ENCODE data around the gene PIP5K1B. TPM values are rescaled to one million over a fixed set of nuclear protein-coding genes. Genes with fewer than 3 reads are reported as not detected.

The PIP5K1B gene
- total RNA-seq, 6 experiments from 2014 or later, result not detected

DNA sequence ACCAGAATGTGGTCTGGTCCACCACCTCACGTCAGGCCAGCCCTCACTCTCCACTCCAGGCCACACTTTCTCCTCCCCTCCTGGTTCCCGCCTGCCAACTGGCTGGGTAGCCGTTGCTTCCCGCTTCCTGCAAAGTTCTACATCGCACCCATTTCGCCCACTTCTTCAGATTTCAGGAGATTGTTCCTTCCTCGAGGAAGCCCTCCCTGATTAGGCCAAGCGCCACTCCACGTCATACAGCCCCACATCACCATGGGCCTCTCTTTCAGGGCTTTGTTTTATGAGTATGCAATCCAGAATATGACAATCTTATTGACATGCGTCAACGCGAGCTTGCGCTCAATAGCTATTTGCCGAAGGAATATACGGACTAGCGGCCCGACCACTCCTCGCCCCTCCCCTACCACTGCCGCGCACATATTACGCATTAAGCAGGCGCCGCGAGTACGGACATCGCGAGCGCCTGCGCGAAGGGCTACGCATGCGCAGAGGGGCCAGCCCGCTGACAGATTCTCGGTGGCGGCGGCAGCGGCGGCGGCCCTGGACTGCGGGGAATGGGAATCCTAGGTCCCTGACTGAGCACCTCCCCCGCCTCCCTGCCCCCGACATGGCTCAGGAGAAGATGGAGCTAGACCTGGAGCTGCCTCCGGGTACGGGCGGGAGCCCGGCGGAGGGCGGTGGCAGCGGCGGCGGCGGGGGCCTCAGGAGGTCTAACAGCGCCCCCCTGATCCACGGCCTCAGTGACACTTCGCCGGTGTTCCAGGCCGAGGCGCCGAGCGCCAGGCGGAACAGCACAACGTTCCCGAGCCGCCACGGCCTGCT lies 74.7 kb downstream of the PIP5K1B start:
- H3K36me3 Mint-ChIP-seq (ENCODE audit: low read depth), result no peaks in the 10 kb centered on the region
- TF ChIP-seq, protein P1, sequence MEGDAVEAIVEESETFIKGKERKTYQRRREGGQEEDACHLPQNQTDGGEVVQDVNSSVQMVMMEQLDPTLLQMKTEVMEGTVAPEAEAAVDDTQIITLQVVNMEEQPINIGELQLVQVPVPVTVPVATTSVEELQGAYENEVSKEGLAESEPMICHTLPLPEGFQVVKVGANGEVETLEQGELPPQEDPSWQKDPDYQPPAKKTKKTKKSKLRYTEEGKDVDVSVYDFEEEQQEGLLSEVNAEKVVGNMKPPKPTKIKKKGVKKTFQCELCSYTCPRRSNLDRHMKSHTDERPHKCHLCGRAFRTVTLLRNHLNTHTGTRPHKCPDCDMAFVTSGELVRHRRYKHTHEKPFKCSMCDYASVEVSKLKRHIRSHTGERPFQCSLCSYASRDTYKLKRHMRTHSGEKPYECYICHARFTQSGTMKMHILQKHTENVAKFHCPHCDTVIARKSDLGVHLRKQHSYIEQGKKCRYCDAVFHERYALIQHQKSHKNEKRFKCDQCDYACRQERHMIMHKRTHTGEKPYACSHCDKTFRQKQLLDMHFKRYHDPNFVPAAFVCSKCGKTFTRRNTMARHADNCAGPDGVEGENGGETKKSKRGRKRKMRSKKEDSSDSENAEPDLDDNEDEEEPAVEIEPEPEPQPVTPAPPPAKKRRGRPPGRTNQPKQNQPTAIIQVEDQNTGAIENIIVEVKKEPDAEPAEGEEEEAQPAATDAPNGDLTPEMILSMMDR (IDR thresholded peaks at IDR 0.05), result peak; percentile 73
- peak; percentile 89 for DNase-seq
- no peaks in the 10 kb centered on the region for H3K9me3 Mint-ChIP-seq
- H3K4me3 Mint-ChIP-seq, result no peak overlapping the region
- no peak overlapping the region for H3K27ac Mint-ChIP-seq
- H3K27me3 Mint-ChIP-seq (ENCODE audit: insufficient read depth), result 0 out of 2 replicates have a peak, but pooled peaks cover 2% of the 10 kb centered on the region
- H3K4me1 Mint-ChIP-seq (ENCODE audit: low read depth), result no peaks in the 10 kb centered on the region

GRCh38 chr9:68780380-68780712 lies 75.3 kb downstream of the PIP5K1B start:
- Mint-ChIP-seq H3K36me3 (ENCODE audit: low read depth) (no peaks in the 10 kb centered on the region), H3K4me1 (ENCODE audit: low read depth) (no peaks in the 10 kb centered on the region), H3K27ac (no peak overlapping the region), H3K4me3 (no peak overlapping the region), H3K9me3 (no peaks in the 10 kb centered on the region), H3K27me3 (ENCODE audit: insufficient read depth) (no peaks in the 10 kb centered on the region)
- no peak for DNase-seq
- TF ChIP-seq, protein P1 (IDR thresholded peaks at IDR 0.05), result peak; percentile 19; the same call in 1 of the 2 replicates

DNA sequence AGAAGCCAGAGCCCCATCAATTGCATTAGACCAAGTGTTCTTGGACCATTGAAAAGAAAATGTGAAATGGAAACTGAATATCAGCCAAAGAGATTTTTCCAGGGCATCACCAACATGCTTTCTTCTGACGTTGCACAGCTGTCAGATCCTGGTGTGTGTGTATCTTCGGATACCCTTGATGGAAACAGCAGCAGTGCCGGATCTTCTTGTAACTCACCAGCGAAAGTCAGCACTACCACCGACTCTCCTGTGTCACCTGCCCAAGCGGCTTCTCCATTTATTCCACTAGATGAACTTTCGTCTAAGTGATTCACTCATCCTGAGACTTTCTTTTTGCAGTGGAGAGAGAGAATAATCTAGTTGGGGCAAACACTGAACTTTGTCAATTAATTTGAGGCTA lies 75.7 kb downstream of the PIP5K1B start:
- Mint-ChIP-seq H3K36me3 (ENCODE audit: low read depth) (no peaks in the 10 kb centered on the region), H3K27me3 (ENCODE audit: insufficient read depth) (no peaks in the 10 kb centered on the region), H3K27ac (no peak overlapping the region), H3K4me3 (no peak overlapping the region), H3K4me1 (ENCODE audit: low read depth) (no peaks in the 10 kb centered on the region), H3K9me3 (no peaks in the 10 kb centered on the region)
- DNase-seq, result no peak
- TF ChIP-seq, protein P1 (IDR thresholded peaks at IDR 0.05), result no peak

DNA sequence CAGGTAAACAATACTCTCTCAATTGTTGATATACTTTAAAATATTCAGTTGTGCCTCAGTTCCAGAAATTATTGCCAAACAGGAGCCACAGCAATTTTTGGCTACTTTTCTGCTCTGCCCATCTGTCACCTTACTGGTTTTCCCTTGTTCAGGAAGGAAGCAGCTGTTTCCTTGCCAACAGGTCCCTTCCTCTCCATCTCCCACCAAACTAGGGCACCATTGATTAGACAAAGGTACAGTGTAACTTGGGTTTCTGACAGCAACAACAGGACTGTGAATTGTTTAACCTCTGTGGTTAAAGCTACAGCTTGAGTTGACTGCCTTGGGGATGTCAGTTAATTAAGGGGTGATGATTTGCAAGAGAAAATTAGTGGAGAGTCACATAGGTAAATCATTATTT lies 76.9 kb downstream of the PIP5K1B start:
- no peaks in the 10 kb centered on the region for H3K4me1 Mint-ChIP-seq (ENCODE audit: low read depth)
- no peaks in the 10 kb centered on the region for H3K9me3 Mint-ChIP-seq
- H3K27me3 Mint-ChIP-seq (ENCODE audit: insufficient read depth), result no peaks in the 10 kb centered on the region
- peak overlapping the region; percentile 38; the same call in 1 of the 2 replicates for H3K4me3 Mint-ChIP-seq
- H3K27ac Mint-ChIP-seq, result no peak overlapping the region
- no peaks in the 10 kb centered on the region for H3K36me3 Mint-ChIP-seq (ENCODE audit: low read depth)
- TF ChIP-seq, protein P1 (IDR thresholded peaks at IDR 0.05), result no peak
- DNase-seq, result no peak

GRCh38 chr9:68782546-68782945 lies 77.5 kb downstream of the PIP5K1B start:
- Mint-ChIP-seq H3K9me3 (no peaks in the 10 kb centered on the region), H3K4me1 (ENCODE audit: low read depth) (no peaks in the 10 kb centered on the region), H3K36me3 (ENCODE audit: low read depth) (no peaks in the 10 kb centered on the region), H3K4me3 (no peak overlapping the region), H3K27me3 (ENCODE audit: insufficient read depth) (no peaks in the 10 kb centered on the region), H3K27ac (no peak overlapping the region)
- TF ChIP-seq, protein P1 (IDR thresholded peaks at IDR 0.05), result no peak
- no peak for DNase-seq

All from HFFc6 (cell line).